ENCODE results near the gene CFAP73. TPM values are rescaled to one million over a fixed set of nuclear protein-coding genes. Genes with fewer than 3 reads are reported as not detected.

Gene CFAP73
- total RNA-seq, 1 experiment from 2014 or later, result 0.34 TPM

GRCh38 chr12:113157218-113157859 is 7.8 kb downstream of the CFAP73 start:
- no peak for TF ChIP-seq SRF (IDR thresholded peaks at IDR 0.05; ENCODE audit: low read depth)
- no peak overlapping the region for H3K4me3 ChIP-seq (replicated peaks in 1 of 2; ENCODE audit: low read depth in 1 of 2, low read length in 2 of 2)
- H3K27me3 ChIP-seq (ENCODE audit: insufficient read depth, low read length), result no peaks in the 10 kb centered on the region
- no TSS peak for BruUV-seq (replicated peaks)
- no peak overlapping the region for H3K4me2 ChIP-seq (ENCODE audit: low read length)
- H4K20me1 ChIP-seq (ENCODE audit: insufficient read depth), result peaks cover 4% of the 10 kb centered on the region; the same call in 1 of the 2 replicates
- RAD21 ChIA-PET (ENCODE audit: low non-redundant PET in 1 of 2, low total read pairs in 2 of 2, uncharacterized antibody in 2 of 2, unreplicated experiment in 2 of 2), result no interaction called here
- POLR2A ChIA-PET, result no interaction called here
- no peak for DNase-seq (ENCODE audit: low read depth, low spot score)
- H3K79me2 ChIP-seq (ENCODE audit: insufficient read depth, low read length), result no peaks in the 10 kb centered on the region
- H3K9ac ChIP-seq (ENCODE audit: low read length), result no peak overlapping the region
- H3K27ac ChIP-seq (ENCODE audit: low read depth, low read length), result no peak overlapping the region
- ATAC-seq, result no peak
- CTCF ChIA-PET, result no interaction called here
- H3K9me2 ChIP-seq (ENCODE audit: insufficient read depth), result no peaks in the 10 kb centered on the region
- no peaks in the 10 kb centered on the region for H3K9me3 ChIP-seq (ENCODE audit: control insufficient read depth in 1 of 2, insufficient read depth in 1 of 2, low read depth in 1 of 2, low read length in 2 of 2)
- peaks cover 5 to 21% of the 10 kb centered on the region in 2 experiments; a peak in 3 of 4 replicates for H3K4me1 ChIP-seq (ENCODE audit: control insufficient read depth in 1 of 2, insufficient read depth in 2 of 2, low read length in 2 of 2)
- peaks cover 20 to 31% of the 10 kb centered on the region in 2 experiments; a peak in 3 of 4 replicates for H3K36me3 ChIP-seq (ENCODE audit: control insufficient read depth in 1 of 2, insufficient read depth in 2 of 2, low read length in 2 of 2)
- intact Hi-C loops (cut with micrococcal nuclease), result no loop called here
- no peak overlapping the region for H2AFZ ChIP-seq (ENCODE audit: low read depth, low read length, poor library complexity, severe bottlenecking)

GRCh38 chr12:113158439-113159203 is 9.1 kb downstream of the CFAP73 start:
- ATAC-seq (no peak), DNase-seq (ENCODE audit: low read depth, low spot score) (no peak)
- TF ChIP-seq REST (IDR thresholded peaks at IDR 0.05; ENCODE audit: low read depth) (no peak), SP1 (IDR thresholded peaks at IDR 0.05; ENCODE audit: low read depth) (no peak)
- H3K9me2 ChIP-seq (ENCODE audit: insufficient read depth), result no peaks in the 10 kb centered on the region
- H2AFZ ChIP-seq (ENCODE audit: low read depth, low read length, poor library complexity, severe bottlenecking), result no peak overlapping the region
- H4K20me1 ChIP-seq (ENCODE audit: insufficient read depth), result peaks cover 4% of the 10 kb centered on the region; the same call in 1 of the 2 replicates
- POLR2A ChIA-PET, result no interaction called here
- no peaks in the 10 kb centered on the region for H3K9me3 ChIP-seq (ENCODE audit: control insufficient read depth in 1 of 2, insufficient read depth in 1 of 2, low read depth in 1 of 2, low read length in 2 of 2)
- TSS peak; percentile 62 for BruUV-seq (replicated peaks)
- H3K27me3 ChIP-seq (ENCODE audit: insufficient read depth, low read length), result no peaks in the 10 kb centered on the region
- H3K79me2 ChIP-seq (ENCODE audit: insufficient read depth, low read length), result no peaks in the 10 kb centered on the region
- no peak overlapping the region for H3K9ac ChIP-seq (ENCODE audit: low read length)
- CTCF ChIA-PET, result no interaction called here
- H3K4me1 ChIP-seq (ENCODE audit: control insufficient read depth in 1 of 2, insufficient read depth in 2 of 2, low read length in 2 of 2), result peaks cover 1 to 12% of the 10 kb centered on the region in 2 experiments; a peak in 2 of 4 replicates
- RAD21 ChIA-PET (ENCODE audit: low non-redundant PET in 1 of 2, low total read pairs in 2 of 2, uncharacterized antibody in 2 of 2, unreplicated experiment in 2 of 2), result no interaction called here
- no peak overlapping the region for H3K27ac ChIP-seq (ENCODE audit: low read depth, low read length)
- intact Hi-C loops (cut with micrococcal nuclease), result no loop called here
- peaks cover 20 to 35% of the 10 kb centered on the region in 2 experiments; a peak in 3 of 4 replicates for H3K36me3 ChIP-seq (ENCODE audit: control insufficient read depth in 1 of 2, insufficient read depth in 2 of 2, low read length in 2 of 2)
- no peak overlapping the region for H3K4me2 ChIP-seq (ENCODE audit: low read length)
- no peak overlapping the region for H3K4me3 ChIP-seq (replicated peaks in 1 of 2; ENCODE audit: low read depth in 1 of 2, low read length in 2 of 2)

All from HCT116 (cell line).